Superior temporal gyrus (tissue), 1 donor: ENCODE data around the gene SLK.
A peak's percentile ranks its signal among the peaks of the same experiment; 100 is the strongest.

Experiments
- DNase-seq: peaks from one replicate; pipeline ENCODE4 v3.0.0-alpha.2; 2016; ENCODE audit errors: extremely low spot score

Gene SLK

DNA sequence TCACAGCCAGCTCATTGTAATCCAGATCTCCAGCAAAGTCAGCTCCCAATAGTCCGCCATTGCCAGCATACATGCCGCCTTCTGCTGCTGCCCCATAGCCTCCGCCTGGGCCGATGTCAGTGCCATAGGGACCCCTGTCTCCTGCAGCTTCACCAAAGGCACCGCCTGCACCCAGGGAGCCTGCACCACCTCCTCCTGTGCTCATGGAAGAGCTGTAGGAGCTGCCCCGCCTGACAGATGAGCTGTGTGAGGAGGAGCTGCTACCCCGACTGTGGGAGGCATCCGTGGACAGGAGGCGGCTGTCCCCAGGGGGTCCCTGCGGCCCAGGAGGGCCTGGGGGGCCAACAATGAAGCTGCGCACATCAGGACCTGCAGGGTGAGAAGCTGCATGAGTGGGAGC, 67.0 kb downstream of the SLK start:
- DNase-seq: no peak

DNA sequence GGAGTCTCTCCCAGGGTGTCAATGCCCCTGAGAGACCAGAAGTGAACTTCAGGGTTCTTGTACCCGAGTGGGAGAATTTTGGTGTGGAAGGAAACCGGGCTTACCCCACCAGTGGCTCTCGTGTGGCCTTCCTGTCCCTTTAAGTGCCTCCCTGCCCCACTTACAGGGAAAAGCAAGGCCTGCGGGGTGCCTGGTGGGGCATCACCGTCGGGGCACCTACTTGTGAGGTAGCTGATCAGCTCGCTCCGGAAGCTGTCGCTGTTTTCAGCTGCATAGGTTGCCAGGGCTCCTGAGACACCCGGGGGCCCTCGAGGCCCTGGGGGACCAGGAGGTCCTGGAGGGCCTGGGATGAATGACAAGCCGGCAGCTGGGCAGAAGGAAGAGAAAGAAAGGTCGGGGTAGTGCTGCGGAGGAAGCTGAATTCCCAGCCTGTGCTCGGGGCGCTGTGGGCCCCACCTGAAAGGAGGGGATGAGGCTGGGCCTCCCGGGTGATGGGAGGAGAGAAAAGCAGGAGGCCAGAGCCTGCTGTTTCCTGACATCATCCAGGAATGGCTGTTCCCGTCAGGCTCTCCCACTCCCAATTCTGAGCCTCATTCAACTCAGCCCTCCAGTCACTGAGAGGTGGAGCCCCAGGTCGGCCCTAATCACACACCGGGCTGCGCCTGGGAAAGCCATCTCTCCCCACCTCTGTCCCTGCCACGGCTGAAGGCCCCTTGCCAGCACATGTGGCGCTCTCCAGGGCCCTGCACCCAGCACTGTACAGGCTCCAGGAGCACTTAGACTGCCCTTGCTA, 67.7 kb downstream of the SLK start:
- no peak for DNase-seq

GRCh38 chr10:104035194-104036068, 68.5 kb downstream of the SLK start:
- no peak for DNase-seq

DNA sequence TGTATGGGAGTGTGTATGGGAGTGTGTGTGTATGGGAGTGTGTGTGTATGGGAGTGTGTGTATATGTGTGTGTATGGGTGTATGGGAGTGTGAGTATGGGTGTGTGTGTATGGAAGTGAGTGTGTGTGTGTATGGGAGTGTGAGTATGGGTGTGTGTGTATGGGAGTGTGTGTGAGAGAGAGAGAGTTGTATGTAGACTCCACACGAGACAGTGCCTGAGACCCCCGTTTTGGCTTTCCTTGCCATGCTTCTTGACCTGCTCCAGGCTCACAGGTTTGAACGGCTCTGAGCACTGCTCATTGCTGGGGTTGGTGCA, 69.1 kb downstream of the SLK start:
- DNase-seq: no peak

GRCh38 chr10:104036518-104037260, 69.7 kb downstream of the SLK start:
- DNase-seq: no peak

GRCh38 chr10:104037261-104037951, 70.5 kb downstream of the SLK start:
- no peak for DNase-seq

DNA sequence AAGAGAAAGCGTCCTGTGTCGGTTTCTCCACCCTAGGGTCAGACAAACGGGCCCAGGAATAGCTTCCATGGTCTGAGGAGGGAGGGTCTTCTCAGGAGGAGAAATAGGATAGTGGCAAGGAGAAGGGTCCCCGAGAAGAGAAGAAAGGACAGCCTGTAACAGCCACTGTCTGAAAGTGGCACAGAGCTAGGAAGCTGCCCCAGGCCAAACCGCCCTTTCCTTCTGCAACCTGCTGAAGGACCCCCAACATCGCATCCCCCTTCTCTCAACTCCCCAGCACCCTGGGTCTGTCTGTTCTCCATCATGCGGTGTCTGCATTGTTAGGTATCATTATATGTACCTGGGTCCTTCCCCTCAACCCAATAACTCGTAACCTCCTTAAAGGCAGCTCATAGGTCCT, 71.6 kb downstream of the SLK start:
- DNase-seq: no peak

- DNase-seq: no peak
Observed at GRCh38 chr10:104038958-104039752, 72.2 kb downstream of the SLK start.

DNA sequence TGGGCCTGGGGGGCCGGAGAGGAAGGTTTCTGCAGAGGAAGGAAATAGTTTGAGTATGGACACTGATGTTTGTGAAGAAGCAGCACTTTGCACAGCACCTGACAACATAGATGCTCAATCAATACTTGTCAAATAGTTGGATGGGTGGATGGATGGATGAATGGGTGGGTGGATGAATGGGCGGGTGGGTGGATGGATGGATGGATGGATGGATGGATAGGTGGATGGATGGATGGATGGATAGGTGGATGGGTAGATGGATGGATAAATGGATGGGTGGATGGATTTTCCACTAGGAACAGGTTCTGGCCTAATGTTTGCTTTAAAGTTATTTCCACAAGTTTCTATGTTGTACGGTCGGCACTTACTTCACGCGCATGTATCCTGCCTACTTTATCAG, 73.4 kb downstream of the SLK start:
- no peak for DNase-seq

DNA sequence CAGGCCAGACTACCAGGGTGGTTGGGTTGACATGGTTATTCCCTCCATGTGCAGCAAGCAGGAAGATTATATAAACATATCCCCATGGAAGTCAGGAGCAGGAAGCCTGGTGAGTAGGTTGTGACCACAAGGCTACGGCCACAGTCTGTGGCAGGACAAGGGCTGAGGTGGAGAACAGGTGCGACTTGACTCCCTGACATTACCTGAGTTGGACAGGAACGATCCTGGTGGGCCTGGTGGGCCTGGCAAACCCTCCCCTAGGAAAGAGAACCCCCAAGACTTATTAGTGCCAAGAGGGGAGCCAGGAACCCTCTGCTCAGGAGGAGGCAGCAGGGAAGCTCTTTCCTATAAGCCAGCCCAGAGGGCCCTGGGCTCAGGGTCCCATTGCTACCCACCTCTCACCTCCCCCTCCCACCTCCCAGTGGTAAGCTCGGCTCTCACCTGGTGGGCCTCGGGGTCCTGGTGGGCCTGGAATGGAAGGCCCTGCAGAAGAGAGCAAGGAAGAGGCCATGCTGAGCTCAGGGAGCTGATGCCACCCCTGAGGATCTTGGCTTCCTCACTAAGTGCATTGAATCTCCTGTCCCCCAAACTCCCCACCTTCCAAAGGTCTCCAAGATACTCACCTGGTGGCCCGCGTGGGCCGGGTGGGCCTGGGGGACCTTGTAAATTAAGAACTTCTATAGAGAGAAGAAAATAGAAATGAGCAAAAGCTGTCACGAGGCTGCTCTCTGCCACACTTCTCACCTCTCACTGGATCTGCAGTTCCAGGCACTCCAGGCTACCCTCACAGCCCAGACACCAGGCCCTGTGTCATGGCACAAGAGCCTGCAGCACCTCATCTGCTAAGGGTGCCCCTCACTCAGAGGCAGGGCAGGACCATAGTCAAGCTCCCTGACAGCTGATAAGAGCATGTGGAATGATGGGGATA, 74.2 kb downstream of the SLK start:
- DNase-seq: no peak

DNA sequence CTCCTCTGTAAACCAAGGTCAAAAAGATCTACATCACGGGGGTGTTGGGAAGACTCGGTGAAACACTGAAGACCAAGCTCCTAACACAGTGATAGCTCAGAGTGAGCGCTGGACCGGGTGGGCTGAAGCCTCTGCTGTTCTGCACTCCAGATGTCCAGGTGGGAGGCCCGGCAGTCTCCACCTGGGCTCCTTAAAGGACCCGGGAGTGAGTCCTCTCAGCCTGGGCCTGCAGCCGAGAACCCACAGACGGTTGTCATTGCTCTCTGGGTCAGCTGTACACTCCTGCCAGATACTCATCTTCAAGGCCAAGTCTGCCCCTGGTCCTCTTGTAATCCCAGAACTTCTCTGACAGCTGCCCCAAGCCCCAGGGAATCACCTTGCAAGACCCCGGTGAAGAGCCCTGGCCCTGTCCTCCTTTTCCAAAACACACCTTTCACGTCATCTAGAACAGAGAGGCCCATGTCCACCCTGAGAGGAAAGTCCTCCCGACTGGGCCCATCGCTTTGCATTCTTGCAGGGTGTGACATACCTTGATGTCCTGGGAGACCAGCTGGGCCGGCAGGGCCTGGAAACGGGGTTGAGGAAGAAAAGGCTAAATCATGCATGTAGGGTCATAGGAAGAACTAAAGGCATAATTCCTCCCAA, 75.1 kb downstream of the SLK start:
- DNase-seq: no peak

GRCh38 chr10:104043185-104043830, 76.4 kb downstream of the SLK start:
- no peak for DNase-seq

DNA sequence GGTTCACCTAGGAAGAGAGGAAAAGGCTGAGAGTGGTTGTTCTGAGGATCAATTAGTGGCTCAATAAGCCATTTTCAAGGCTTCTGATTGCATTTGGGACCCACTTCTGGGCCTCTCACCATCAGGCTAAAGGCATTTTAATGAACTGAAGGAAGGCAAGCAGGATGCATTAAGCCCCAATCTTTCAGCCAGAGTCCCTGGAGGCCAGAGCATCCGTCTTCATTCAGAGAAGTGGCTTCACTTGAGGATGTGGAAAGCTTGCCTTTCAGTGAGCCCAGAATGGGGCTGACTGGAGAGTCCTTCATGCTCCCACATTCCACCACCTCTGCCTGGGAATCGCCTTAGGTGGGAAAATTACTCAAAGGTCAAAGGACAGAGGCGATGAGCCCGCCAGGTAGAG, 76.9 kb downstream of the SLK start:
- no peak for DNase-seq

DNA sequence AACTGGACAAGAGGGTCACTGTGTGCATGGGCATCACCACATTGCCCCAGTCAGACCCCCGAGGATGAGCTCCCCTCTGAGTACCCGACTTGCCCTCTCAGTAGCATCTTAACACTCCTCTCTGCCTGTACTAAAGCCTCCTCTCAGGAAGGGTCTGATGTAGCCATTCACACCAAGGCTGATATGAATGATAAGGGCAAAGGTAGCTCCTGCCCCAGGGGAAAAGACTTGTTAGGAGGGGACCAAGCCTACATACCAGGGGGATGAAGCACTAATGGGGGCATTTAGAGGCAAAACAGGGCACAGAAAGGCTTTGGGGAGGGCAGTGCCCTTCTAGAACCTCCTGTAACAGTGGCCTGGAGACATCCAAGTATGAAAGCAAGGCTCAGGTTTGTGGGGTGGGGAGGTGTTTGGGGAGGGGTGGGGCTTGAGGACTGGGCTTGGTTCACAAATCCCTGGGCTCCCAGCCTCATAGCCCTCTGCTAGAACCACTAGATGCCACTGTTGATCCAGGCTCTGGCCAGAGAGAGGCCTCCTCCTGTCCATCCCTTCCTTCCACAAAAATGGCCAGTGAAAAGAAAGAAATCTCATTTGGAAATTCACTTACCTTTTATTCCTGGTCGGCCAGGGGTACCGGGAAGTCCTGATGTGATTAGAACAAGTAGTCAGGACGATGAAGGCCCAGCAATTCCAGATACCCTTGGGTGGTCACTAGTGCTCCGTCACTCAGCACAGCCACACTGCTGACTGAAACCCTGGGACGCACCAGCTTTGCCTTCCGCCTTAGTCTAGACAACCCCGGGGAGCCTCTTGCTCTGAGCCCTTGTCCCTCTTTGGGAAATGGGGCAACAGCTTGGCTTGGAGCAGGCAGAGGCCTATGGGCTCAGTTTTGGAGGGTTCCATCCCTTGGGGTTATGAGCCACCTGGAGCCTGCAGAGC, 78.5 kb downstream of the SLK start:
- DNase-seq: peak; percentile 88

DNA sequence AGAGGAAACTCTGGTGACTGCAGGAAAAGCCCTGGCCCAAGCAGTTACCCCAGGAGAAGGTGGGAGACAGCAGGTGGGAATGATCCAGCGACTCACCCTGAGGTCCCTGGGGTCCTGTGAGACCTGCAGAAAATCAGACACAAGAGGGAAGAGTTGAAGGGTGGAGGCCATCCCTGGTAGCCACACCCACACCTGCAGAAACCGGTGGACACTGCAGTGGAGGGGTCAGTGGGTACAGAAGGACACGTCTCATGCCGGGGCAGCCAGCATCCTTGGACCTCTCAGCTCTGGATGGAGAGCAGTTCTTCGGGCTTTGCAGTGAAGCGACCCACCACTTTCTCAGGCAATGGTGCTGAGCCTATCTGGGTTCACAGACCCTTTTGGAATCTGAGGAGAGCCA, 79.7 kb downstream of the SLK start:
- DNase-seq: no peak

- no peak for DNase-seq
Observed at GRCh38 chr10:104049504-104050250, 82.7 kb downstream of the SLK start.

DNA sequence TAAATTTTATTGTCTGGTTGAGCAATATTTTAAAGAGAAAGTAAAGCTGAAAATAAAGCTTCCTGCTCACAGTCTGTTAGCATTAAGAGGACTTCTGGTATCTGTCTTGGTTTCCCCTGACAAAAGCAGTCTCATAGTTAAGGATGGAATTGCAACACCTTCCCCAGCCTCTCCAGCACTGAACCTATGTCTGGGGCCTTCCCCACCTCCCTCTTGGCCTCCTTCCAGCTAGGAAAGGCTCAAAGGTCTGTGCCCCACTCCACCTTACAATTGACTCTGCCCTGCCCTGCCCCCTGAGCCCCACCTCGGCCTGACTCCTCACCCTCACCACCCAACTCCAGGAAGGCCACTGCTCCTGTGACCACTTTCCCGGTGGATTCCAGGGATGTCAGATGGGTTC, 85.5 kb downstream of the SLK start:
- no peak for DNase-seq
